GM12874 (cell line): ENCODE measurements around the gene DRC7.

Source experiments
- CTCF ChIP-seq: IDR thresholded peaks from 2 replicates; pipeline ENCODE4 v1.5.1; 2011; ENCODE audit warnings: low read depth, mild to moderate bottlenecking, control low read depth, low read length, moderate library complexity; ENCODE audit not compliant: insufficient read depth

DRC7 gene

GRCh38 chr16:57707331-57707730 is 12.7 kb downstream of the DRC7 start:
- TF ChIP-seq CTCF = no peak

- TF ChIP-seq CTCF = no peak
Observed at GRCh38 chr16:57708168-57708567, 13.6 kb downstream of the DRC7 start.

GRCh38 chr16:57709663-57710062 is 15.1 kb downstream of the DRC7 start:
- TF ChIP-seq CTCF = no peak

DNA sequence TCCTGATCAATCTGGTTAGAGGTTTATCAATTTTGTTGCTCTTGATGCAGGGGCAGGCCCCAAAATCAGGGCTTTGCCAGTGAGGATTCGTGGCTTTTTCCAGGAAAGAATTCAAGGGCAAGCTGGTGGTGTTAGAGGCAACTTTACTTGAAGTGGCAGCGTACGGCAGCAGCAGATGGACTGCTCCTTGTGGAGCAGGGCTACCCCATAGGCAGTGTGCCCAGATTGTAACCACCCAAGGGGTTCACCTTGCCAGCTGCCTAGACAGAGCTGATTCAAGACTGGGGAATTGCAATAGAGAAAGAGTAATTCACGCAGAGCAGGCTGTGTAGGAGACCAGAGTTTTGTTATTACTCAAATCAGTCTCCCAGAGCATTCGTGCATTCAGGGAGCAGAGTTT is 16.7 kb downstream of the DRC7 start:
- no peak for TF ChIP-seq CTCF

- no peak for TF ChIP-seq CTCF
Observed at GRCh38 chr16:57711993-57712392, 17.4 kb downstream of the DRC7 start.

DNA sequence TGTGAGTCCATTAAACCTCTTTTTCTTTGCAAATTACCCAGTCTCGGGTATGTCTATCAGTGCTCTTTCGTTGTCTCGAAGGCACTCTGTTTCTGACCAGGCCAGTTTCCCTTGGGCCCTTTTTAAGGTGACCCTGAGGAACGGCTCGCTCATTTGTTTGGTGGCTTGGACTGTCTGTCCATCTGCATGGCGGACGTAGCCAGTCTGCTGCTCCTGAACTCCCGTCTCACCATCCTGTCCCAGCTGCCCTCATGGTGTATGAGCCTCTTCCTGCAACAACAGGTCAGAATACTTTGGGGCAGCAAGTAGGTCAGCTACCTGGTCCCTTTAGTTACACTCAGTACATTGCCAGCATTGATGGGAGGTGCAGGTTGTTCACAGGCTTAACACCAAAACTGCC is 19.0 kb downstream of the DRC7 start:
- no peak for TF ChIP-seq CTCF

DNA sequence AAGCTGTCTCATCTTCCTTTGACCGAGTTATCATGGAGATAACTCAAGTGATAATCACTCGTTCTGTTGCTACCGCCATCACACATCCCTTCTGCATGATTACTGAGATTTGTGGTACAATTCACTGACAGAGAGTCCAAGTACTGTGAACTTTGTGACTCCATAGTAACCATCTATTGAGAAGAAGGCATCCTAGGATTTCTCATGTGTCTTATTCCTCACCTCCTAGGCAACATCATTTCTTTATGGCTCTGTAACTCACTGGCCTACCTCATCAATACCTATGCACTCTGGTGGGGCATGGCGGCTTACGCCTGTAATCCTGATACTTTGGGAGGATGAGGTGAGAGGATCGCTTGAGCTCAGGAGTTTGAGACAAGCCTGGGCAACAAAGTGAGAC is 19.4 kb downstream of the DRC7 start:
- no peak for TF ChIP-seq CTCF

GRCh38 chr16:57720142-57720575 is 25.6 kb downstream of the DRC7 start:
- TF ChIP-seq CTCF = peak; percentile 72
